HG03342 (cell line): ENCODE measurements around the gene YBX1.
"Not testable (repeated sequence)": the region's sequence is repeated elsewhere in the genome, so short reads cannot be mapped to it uniquely, and the experiment has no call there.

Source experiments
- ATAC-seq: cut with Tn5 transposase; IDR thresholded peaks from one replicate; pipeline ENCODE4 v1.9.1; 2021; ENCODE audit warnings: mild to moderate bottlenecking, moderate library complexity; ENCODE audit not compliant: unreplicated experiment

YBX1 gene

DNA sequence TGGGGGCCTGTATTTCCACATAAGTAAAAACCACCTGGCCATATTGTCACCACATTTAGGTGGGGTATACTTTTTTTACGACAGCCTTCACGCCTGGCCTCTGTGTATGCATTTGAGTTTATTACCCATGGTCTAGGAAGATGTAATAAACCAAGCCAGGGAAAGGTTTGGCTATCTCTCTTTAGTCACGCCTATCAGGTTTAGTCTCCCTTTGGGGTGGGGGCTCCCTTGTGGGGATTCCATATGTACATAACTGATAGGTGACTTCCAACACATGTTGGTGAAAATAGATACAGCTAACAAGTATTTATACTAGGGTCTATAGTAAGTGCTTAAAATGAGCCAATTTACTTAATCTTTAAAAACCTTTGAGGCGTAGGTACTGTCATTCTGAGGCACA is 4.2 kb downstream of the YBX1 start:
- no peak for ATAC-seq

GRCh38 chr1:42689912-42690311 is 7.7 kb downstream of the YBX1 start:
- no peak for ATAC-seq

GRCh38 chr1:42690477-42691156 is 8.4 kb downstream of the YBX1 start:
- no peak for ATAC-seq

DNA sequence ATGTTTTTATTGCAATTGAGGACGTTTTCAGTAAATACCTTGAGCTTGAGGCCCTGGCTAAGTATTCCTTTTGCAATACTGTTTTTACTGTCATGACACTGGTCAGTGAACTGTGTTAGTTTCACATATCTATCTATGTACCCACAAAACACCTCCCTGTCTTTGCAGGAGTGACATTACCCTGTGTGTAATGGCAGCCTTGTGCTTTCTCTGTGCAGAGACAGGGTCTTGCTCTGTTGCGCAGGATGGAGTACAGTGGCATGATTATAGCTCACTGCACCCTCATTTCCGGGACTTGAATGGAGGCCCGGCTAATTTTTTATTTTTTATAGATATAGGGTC is 8.9 kb downstream of the YBX1 start:
- no peak for ATAC-seq

- ATAC-seq = no peak
These were observed 10.2 kb downstream of the YBX1 start for GRCh38 chr1:42692461-42692860.

- ATAC-seq = no peak
These were observed 10.7 kb downstream of the YBX1 start for GRCh38 chr1:42692911-42693310.

DNA sequence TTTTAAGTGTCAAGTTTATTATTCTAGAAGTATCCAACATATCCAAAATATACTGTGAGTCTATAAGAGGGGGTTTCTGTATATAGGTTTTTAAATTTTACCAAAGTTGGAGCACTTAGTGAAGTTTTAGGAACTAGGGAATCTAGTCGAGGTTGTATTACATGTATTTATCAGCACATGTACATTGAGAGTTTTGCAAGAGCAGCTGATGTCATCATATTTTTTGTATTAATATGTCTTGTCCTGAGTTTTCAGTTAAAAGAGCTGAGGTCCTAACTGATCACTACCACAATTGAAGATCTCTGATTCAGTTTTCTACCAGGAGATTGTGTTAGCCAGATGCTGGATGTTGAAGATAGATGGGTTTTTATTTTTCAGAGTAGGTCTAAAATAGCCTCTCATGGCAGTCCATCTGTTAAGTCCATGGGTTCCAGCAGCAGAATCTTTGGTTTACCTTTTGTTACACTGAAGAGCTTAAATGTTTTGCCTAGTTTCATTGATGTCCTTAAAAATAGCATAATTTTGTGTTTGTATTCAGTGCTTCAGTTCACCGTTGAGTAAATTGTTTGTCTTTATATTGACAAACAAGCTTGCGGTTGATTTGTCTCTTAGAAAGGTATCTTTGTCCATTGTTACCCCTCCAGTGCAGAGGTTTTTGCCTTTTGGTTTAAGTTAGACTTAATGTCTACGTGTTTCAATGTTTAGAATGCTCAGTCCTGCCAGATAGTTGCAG is 16.0 kb downstream of the YBX1 start:
- no peak for ATAC-seq

GRCh38 chr1:42700006-42700405 is 17.8 kb downstream of the YBX1 start:
- ATAC-seq = no peak

DNA sequence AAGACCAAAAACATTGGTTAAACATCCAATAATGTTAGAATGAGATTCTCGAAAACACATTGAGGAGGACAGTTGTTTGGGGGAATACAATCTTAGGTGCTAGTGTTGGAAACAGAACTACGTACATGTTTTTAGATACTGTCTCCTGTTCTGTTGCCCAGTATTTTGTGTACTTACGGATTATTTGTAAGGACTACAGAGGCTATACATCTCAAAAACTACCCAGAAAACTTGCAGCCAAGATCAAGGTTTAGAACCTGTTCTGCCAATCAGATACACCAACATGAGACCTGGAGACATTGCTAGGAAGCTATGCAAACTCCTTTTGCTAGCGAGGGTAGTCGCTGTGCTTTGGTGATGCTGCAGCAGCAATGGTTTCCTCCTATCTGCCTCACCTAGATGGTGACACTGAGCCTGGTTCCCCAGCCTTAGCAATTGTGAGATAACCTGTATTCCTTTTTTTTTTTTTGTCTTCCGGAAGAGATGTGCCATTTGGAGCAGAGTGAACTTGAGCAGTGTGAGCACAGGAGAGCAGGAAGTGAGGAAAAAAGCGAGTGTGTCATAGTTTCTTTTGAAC is 21.8 kb downstream of the YBX1 start:
- no peak for ATAC-seq

GRCh38 chr1:42712808-42713207 is 30.6 kb downstream of the YBX1 start:
- ATAC-seq = not testable (repeated sequence)

- no peak for ATAC-seq
These were observed 31.1 kb downstream of the YBX1 start for GRCh38 chr1:42713293-42713692.

GRCh38 chr1:42714441-42714840 is 32.2 kb downstream of the YBX1 start:
- ATAC-seq = not testable (repeated sequence)

GRCh38 chr1:42720868-42721267 is 38.6 kb downstream of the YBX1 start:
- no peak for ATAC-seq

- ATAC-seq = no peak
These were observed 39.7 kb downstream of the YBX1 start for GRCh38 chr1:42721926-42722325.

- not testable (repeated sequence) for ATAC-seq
These were observed 40.2 kb downstream of the YBX1 start for GRCh38 chr1:42722403-42722802.

GRCh38 chr1:42723511-42723910 is 41.3 kb downstream of the YBX1 start:
- ATAC-seq = no peak

GRCh38 chr1:42725820-42726219 is 43.6 kb downstream of the YBX1 start:
- ATAC-seq = not testable (repeated sequence)

DNA sequence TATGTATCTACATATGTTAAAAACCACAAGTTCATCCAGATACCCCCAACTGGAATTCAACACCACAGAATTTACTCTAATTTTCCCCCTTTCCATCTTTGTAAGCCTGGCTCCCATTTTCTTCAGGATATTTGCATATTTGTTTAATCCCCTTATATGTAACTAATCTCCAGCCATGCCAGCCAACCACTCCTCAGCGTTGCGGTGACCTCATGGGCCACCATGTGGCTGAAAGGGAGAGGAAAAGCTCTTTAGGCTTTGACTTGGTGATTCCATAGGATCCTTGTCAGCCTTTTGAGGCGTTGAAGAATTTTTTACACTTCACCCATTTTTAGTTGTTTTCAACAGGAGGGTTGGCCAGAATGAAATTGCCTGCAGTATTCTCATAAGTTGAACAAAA is 47.8 kb downstream of the YBX1 start:
- no peak for ATAC-seq

- ATAC-seq = no peak
These were observed 48.8 kb downstream of the YBX1 start for GRCh38 chr1:42730988-42731387.

- no peak for ATAC-seq
These were observed 49.4 kb downstream of the YBX1 start for GRCh38 chr1:42731585-42731984.

GRCh38 chr1:42732126-42732680 is 50.0 kb downstream of the YBX1 start:
- no peak for ATAC-seq
